Measurements from ENCODE around the gene NR3C1. TPM values are rescaled to one million over a fixed set of nuclear protein-coding genes. Genes with fewer than 3 reads are reported as not detected.
"Not testable (repeated sequence)": the region's sequence is repeated elsewhere in the genome, so short reads cannot be mapped to it uniquely, and the experiment has no call there.

Gene NR3C1
- total RNA-seq, 1 donor from 2014 or later: 56.1 TPM

- intact Hi-C loops (cut with DNase I); DNase-seq (ENCODE audit: missing footprints); ATAC-seq: not testable (repeated sequence)
These were observed 80.4 kb downstream of the NR3C1 start for GRCh38 chr5:143322931-143323630.

- ATAC-seq (no peak), DNase-seq (ENCODE audit: missing footprints) (no peak)
- intact Hi-C loops (cut with DNase I): no loop called here
These were observed 81.3 kb downstream of the NR3C1 start for GRCh38 chr5:143322176-143322575.

DNA sequence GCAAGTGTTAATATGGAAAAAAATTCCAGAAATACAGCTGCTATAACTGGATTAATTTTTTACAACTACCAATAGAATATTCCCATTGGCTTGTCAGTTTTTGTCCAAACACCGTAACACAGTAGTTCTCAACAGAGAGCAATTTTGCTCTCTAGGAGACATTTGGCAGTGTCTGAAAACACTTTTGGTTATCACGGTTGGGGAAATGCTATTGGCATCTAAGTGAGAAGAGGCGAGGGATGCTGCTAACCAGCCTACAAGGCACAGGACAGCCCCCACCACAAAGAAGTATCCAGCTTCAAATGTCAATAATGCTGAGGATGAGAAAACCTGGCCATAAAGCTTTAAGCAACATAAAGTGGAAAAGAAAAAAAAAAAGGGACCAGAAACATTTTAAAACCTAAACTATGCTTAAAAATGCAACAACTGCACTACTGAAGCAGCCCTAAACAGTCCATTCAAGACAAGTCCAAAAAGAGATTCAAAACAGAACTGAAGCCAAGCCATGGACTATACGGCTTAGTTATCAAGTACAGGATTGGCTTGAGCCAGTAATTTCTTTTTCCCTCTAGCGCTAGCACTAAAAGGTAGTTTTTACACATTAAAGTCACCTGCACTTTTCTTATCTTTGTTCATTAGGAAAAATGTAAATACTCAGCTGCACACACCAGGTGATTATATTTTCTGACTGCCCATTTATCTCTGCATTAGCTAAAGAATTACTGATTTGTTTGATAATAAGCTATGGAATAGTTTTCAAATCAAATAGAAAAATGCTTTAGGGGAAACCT, 83.9 kb downstream of the NR3C1 start:
- ATAC-seq: peak; percentile 38
- no peak for DNase-seq (ENCODE audit: missing footprints)
- intact Hi-C loops (cut with DNase I): loop anchor here (5.0 to 10.0 kb wide), 2 partner anchors 83 to 395 kb away; partner anchors contain the start of gene NR3C1

- DNase-seq (ENCODE audit: missing footprints) (no peak), ATAC-seq (no peak)
- intact Hi-C loops (cut with DNase I): loop anchor here (5.0 to 10.0 kb wide), 2 partner anchors 83 to 394 kb away; partner anchors contain the start of gene NR3C1
These were observed 84.7 kb downstream of the NR3C1 start for GRCh38 chr5:143318833-143319232.

- no peak for ATAC-seq
- DNase-seq (ENCODE audit: missing footprints): no peak
- intact Hi-C loops (cut with DNase I): loop anchor here (5.0 to 10.0 kb wide), 2 partner anchors 84 to 393 kb away; partner anchors contain the start of gene NR3C1
These were observed 85.2 kb downstream of the NR3C1 start for GRCh38 chr5:143318270-143318669.

GRCh38 chr5:143316844-143317631, 86.4 kb downstream of the NR3C1 start:
- DNase-seq (ENCODE audit: missing footprints) (no peak), ATAC-seq (peak; percentile 65)
- intact Hi-C loops (cut with DNase I): loop anchor here (5.0 to 10.0 kb wide), 2 partner anchors 85 to 392 kb away; partner anchors contain the start of gene NR3C1

DNA sequence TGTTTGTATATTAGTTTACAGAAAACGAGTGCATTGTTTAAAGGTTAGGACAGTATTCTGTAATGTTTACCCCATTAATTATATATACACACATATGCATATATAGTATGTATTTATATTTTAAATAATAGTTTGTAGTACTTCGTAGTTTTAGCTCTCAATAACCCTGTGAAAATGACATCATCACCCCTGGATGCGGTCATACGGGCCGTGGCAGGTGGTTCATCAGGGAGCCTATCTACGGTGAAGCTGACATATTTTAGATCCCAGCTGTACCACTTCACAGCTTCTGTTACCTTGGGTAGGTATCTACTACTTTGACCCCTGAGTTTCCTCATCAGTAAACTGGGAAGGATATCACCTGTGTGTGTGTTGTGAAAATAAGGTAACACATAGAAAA, 87.1 kb downstream of the NR3C1 start:
- ATAC-seq: no peak
- intact Hi-C loops (cut with DNase I): loop anchor here (5.0 to 10.0 kb wide), 2 partner anchors 86 to 392 kb away; partner anchors contain the start of gene NR3C1

GRCh38 chr5:143315929-143316328, 87.6 kb downstream of the NR3C1 start:
- ATAC-seq (no peak), DNase-seq (ENCODE audit: missing footprints) (no peak)
- intact Hi-C loops (cut with DNase I): loop anchor here (5.0 to 10.0 kb wide), 2 partner anchors 86 to 391 kb away; partner anchors contain the start of gene NR3C1

More for the DNA sequence above, 87.1 kb downstream of the NR3C1 start:
- DNase-seq (ENCODE audit: missing footprints): no peak

DNA sequence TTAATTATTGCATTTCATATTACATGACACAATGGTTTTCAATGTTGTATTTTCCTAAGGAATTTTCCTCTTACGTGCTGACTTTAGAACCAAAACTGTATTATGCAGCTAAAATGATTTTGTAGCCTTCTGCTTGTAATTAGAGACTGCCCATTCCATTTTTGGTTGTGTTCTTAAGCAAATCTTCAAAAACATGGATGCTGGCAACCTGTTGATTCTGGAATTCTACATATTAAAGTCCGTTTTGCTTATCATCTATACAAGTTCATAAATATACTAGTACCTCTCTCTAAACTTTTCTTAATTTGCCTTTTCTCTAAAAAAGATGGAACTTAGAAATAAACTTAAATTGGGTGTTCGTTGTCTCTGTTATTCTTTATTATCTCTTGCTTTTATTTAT, 88.3 kb downstream of the NR3C1 start:
- ATAC-seq: no peak
- no peak for DNase-seq (ENCODE audit: missing footprints)
- intact Hi-C loops (cut with DNase I): loop anchor here (5.0 to 10.0 kb wide), 2 partner anchors 87 to 390 kb away; partner anchors contain the start of gene NR3C1

DNA sequence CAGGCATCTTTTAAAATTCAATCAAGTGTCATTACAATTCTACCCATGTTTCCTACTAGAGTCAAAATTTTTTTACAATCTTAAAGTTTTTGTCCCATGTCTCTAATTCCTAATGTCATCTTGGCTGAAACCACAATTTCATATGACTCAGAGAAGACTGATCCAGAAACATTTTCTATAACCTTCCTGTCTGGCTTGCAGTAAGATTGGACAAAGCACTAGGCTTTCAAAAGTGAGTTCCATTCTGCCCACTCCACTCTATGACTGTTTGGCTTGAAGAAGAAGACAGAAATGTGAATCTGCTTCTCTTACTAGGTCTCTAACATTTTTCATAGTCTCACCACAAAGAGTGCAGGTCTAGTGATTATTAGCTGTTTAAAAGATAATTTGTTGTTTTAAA, 88.8 kb downstream of the NR3C1 start:
- intact Hi-C loops (cut with DNase I): loop anchor here (5.0 to 10.0 kb wide), 2 partner anchors 88 to 390 kb away; partner anchors contain the start of gene NR3C1
- ATAC-seq (no peak), DNase-seq (ENCODE audit: missing footprints) (no peak)

- no peak for ATAC-seq
- intact Hi-C loops (cut with DNase I): loop anchor here (10.0 kb wide), 1 partner anchor 389 kb away; no protein-coding TSS in a partner anchor
These were observed 89.4 kb downstream of the NR3C1 start for GRCh38 chr5:143314099-143314498.

DNA sequence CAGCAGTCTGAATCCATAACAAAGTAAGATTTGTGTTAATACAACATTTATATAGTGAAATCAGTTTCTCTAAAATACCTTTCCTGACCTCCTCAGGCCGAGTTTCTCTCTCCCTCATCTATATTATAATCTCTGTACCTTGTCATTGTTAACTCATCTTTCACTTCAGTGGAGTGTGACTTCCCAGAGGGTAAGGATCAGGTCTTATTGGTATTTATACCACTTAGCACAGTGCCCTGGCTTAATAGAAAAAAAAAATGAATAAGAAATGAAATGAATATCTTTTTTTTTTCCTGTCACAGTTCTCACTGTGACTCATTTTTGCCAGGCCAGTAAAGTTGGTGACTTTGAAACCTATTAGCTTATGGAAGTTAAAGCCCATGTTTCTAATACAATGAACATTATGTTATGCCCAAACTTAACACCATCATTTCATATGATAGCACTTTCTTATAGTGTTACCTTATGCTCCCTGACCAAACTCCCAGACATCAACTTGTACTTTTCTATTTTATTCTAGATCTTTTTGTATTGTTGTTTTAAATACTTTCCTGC, 90.1 kb downstream of the NR3C1 start:
- no peak for DNase-seq (ENCODE audit: missing footprints)
- intact Hi-C loops (cut with DNase I): loop anchor here (10.0 kb wide), 1 partner anchor 389 kb away; no protein-coding TSS in a partner anchor
- no peak for ATAC-seq

More at GRCh38 chr5:143314099-143314498, 89.4 kb downstream of the NR3C1 start:
- no peak for DNase-seq (ENCODE audit: missing footprints)

DNA sequence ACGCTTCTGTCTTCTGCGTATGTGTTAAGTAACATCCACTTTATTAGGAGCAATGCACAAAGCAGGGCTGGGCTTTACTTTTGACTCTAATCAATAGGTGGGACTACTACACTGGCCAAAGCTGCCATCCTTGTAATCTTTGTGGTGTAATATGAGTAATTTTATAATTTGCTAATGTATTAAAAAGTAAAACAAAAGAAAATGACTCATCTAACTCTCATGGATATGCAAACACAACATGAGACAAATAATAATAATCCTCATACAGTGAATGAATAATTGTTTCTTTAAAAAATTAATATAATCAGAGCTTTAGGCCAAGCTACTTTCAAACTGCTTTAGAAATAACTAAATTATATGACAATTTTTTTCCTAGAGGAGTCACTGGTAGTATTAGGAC, 90.7 kb downstream of the NR3C1 start:
- intact Hi-C loops (cut with DNase I): loop anchor here (10.0 kb wide), 1 partner anchor 388 kb away; no protein-coding TSS in a partner anchor
- DNase-seq (ENCODE audit: missing footprints) (no peak), ATAC-seq (no peak)

- intact Hi-C loops (cut with DNase I): loop anchor here (10.0 kb wide), 1 partner anchor 387 kb away; no protein-coding TSS in a partner anchor
- ATAC-seq (no peak), DNase-seq (ENCODE audit: missing footprints) (no peak)
These were observed 91.5 kb downstream of the NR3C1 start for GRCh38 chr5:143311955-143312354.

DNA sequence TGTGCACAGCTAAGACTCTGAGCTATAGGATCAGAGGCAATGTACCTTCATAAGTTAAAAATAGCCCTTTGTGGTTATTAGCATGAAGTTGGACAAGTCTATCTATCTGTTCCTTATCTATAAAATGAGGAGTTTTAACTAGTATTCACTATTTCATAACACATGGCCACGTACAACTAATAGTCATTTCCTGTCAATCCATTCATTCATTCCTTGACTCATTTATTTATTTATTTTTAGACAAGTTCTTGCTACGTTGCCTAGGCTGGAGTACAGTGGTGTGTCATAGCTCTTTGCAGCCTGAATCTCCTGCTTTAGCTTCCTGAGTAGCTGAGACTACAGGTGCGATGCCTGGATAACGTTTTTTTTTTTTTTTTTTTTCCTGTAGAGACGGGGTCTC, 92.1 kb downstream of the NR3C1 start:
- intact Hi-C loops (cut with DNase I): loop anchor here (10.0 kb wide), 1 partner anchor 387 kb away; no protein-coding TSS in a partner anchor
- DNase-seq (ENCODE audit: missing footprints) (no peak), ATAC-seq (no peak)

GRCh38 chr5:143309661-143310431, 93.6 kb downstream of the NR3C1 start:
- DNase-seq (ENCODE audit: missing footprints) (no peak), ATAC-seq (no peak)
- intact Hi-C loops (cut with DNase I): loop anchor here (10.0 kb wide), 1 partner anchor 385 kb away; no protein-coding TSS in a partner anchor

GRCh38 chr5:143308731-143309130, 94.8 kb downstream of the NR3C1 start:
- DNase-seq (ENCODE audit: missing footprints) (no peak), ATAC-seq (no peak)
- intact Hi-C loops (cut with DNase I): no loop called here

Data from Right ventricle myocardium inferior (tissue), 1 donor.